OCI-LY1 (cell line): Measurements from ENCODE around the gene S1PR4.
"Not testable (repeated sequence)": the region's sequence is repeated elsewhere in the genome, so short reads cannot be mapped to it uniquely, and the experiment has no call there.

ENCODE experiments used
- H2AFZ ChIP-seq: fragments of 200-600 bp; sonication (generic), shearing (Covaris generic); 2 replicates; pipeline ENCODE4 v1.6.0; 2014; ENCODE audit warnings: antibody characterized with exemption, mild to moderate bottlenecking, low read length
- H3F3A ChIP-seq: fragments of 200-600 bp; sonication (generic), shearing (Covaris generic); 2 replicates; pipeline ENCODE4 v1.6.0; 2014; ENCODE audit warnings: mild to moderate bottlenecking, antibody characterized with exemption, low read length, moderate library complexity; ENCODE audit not compliant: insufficient read depth
- H3K27ac ChIP-seq: fragments of 200-600 bp; sonication (generic); 2 replicates; pipeline ENCODE4 v1.5.1; 2014; ENCODE audit warnings: low read length, mixed run types, mild to moderate bottlenecking, low read depth; ENCODE audit not compliant: poor library complexity, severe bottlenecking
- H3K27me3 ChIP-seq: fragments of 200-600 bp; sonication (generic); 2 replicates; pipeline ENCODE4 v1.6.0; 2014; ENCODE audit warnings: antibody characterized with exemption, mild to moderate bottlenecking, low read length, moderate library complexity; ENCODE audit not compliant: insufficient read depth
- H3K36me3 ChIP-seq: fragments of 200-600 bp; sonication (generic); 2 replicates; pipeline ENCODE4 v1.6.1; 2014; ENCODE audit warnings: mild to moderate bottlenecking, antibody characterized with exemption, low read length, moderate library complexity, mixed read lengths; ENCODE audit not compliant: insufficient read depth
- H3K4me1 ChIP-seq: fragments of 200-600 bp; sonication (generic); 2 replicates; pipeline ENCODE4 v1.5.1; 2014; ENCODE audit warnings: mild to moderate bottlenecking, low read length, moderate library complexity; ENCODE audit not compliant: insufficient read depth, severe bottlenecking
- H3K4me2 ChIP-seq: fragments of 200-600 bp; sonication (generic), shearing (Covaris generic); 2 replicates; pipeline ENCODE4 v1.6.1; 2014; ENCODE audit warnings: low read length
- H3K4me3 ChIP-seq: fragments of 200-600 bp; sonication (generic); 2 replicates; pipeline ENCODE4 v1.5.1; 2014; ENCODE audit warnings: low read length, low read depth, mild to moderate bottlenecking, mixed read lengths; ENCODE audit not compliant: poor library complexity, severe bottlenecking
- H3K79me2 ChIP-seq: fragments of 200-600 bp; shearing (Covaris generic); 2 replicates; pipeline ENCODE4 v1.6.1; 2016; ENCODE audit warnings: mixed run types, low read length, mixed read lengths; ENCODE audit not compliant: insufficient read depth
- H3K9ac ChIP-seq: fragments of 200-600 bp; sonication (generic), shearing (Covaris generic); 2 replicates; pipeline ENCODE4 v1.6.1; 2014; ENCODE audit warnings: mild to moderate bottlenecking, low read length, mixed read lengths
- H3K9me2 ChIP-seq: fragments of 200-600 bp; sonication (generic), shearing (Covaris generic); 2 replicates; pipeline ENCODE4 v1.6.1; 2014; ENCODE audit warnings: low read depth, mild to moderate bottlenecking, low read length, mixed read lengths
- H3K9me3 ChIP-seq: fragments of 200-600 bp; shearing (Covaris generic); 2 replicates; pipeline ENCODE4 v1.6.1; 2014; ENCODE audit warnings: low read length, mixed read lengths
- H4K20me1 ChIP-seq: fragments of 200-600 bp; sonication (generic), shearing (Covaris generic); 2 replicates; pipeline ENCODE4 v1.6.0; 2016; ENCODE audit warnings: mild to moderate bottlenecking, low read length; ENCODE audit not compliant: insufficient read depth
- CTCF ChIP-seq: fragments of 200-600 bp; sonication (generic), shearing (Covaris generic); IDR thresholded peaks from 2 replicates; pipeline ENCODE4 v1.5.1; 2017; ENCODE audit warnings: mild to moderate bottlenecking, antibody characterized with exemption, low read length, moderate library complexity, mixed read lengths
- EZH2 ChIP-seq: fragments of 200-600 bp; sonication (generic), shearing (Covaris generic); IDR thresholded peaks from 2 replicates; pipeline ENCODE4 v1.8.0; 2017; ENCODE audit warnings: borderline replicate concordance, mixed run types, mild to moderate bottlenecking, antibody characterized with exemption, low read length, moderate library complexity, mixed read lengths

S1PR4 gene

DNA sequence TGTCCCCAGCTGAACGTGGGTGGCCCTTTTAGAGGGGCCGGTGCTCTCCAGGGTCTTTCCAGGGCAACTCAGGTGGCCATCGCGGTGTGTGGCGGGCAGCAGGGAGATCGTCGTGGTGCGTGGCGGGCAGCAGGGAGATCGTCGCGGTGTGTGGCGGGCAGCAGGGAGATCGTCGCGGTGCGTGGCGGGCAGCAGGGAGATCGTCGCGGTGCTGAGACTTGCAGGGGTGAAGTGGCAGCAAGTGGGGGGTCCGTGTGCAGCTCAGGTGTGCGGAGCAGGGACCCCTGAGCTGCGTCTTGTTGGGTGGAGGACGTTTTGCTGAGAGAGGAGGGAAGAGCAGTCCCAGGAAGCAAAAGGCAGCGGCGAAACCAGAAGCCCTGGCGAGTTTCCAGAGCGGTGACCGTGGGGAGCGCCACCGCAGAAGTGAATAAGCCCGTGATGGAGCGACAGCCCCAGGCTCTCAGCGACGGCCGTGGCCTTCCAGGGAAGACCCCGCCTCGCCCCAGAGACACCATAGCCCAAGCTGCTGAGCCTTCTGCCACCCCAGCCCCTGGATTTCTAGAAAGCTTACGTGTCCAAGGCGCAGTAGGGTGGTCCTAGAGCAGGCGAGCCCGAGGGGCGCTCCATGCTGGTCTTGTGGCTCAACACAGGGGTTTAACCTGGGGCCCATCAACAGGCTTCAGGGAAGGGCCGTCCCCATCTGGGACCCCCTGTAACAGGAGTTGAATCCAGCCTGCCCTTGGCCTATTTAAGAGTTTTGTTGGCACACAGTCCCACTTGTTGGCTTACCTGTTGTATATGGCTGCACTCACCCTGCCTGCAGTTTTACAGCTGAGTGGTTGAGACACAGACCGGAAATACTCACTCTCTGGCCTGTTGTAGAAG is 12.6 kb downstream of the S1PR4 start:
- TF ChIP-seq EZH2 (no peak), CTCF (no peak)

GRCh38 chr19:3191806-3192104 is 13.2 kb downstream of the S1PR4 start:
- not testable (repeated sequence) for H3K9me2 ChIP-seq, H3K27me3 ChIP-seq, H3F3A ChIP-seq, H4K20me1 ChIP-seq, H3K9me3 ChIP-seq, H3K27ac ChIP-seq, H2AFZ ChIP-seq, H3K9ac ChIP-seq, H3K4me3 ChIP-seq, H3K4me2 ChIP-seq
- H3K36me3 ChIP-seq = peaks cover 46% of the 10 kb centered on the region
- peaks cover 27% of the 10 kb centered on the region for H3K79me2 ChIP-seq
- H3K4me1 ChIP-seq = peaks cover 13% of the 10 kb centered on the region

More for the DNA sequence above, 12.6 kb downstream of the S1PR4 start:
- peaks cover 40% of the 10 kb centered on the region for H3K36me3 ChIP-seq
- H3K4me2 ChIP-seq = no peak overlapping the region
- no peak overlapping the region for H3K4me3 ChIP-seq
- H3K4me1 ChIP-seq = peaks cover 17% of the 10 kb centered on the region
- peaks cover 33% of the 10 kb centered on the region for H3K79me2 ChIP-seq
- no peaks in the 10 kb centered on the region for H3K9me3 ChIP-seq
- no peak overlapping the region for H3K9ac ChIP-seq
- H2AFZ ChIP-seq = no peak overlapping the region
- H3K9me2 ChIP-seq = no peaks in the 10 kb centered on the region
- H3K27ac ChIP-seq = no peak overlapping the region
- H4K20me1 ChIP-seq = no peaks in the 10 kb centered on the region
- no peaks in the 10 kb centered on the region for H3F3A ChIP-seq
- H3K27me3 ChIP-seq = no peaks in the 10 kb centered on the region

GRCh38 chr19:3192228-3192635 is 13.7 kb downstream of the S1PR4 start:
- no peaks in the 10 kb centered on the region for H3K9me2 ChIP-seq
- H2AFZ ChIP-seq = no peak overlapping the region
- no peak overlapping the region for H3K4me3 ChIP-seq
- no peak for TF ChIP-seq CTCF
- no peak for TF ChIP-seq EZH2
- H3K4me2 ChIP-seq = no peak overlapping the region
- no peak overlapping the region for H3K27ac ChIP-seq
- H4K20me1 ChIP-seq = no peaks in the 10 kb centered on the region
- no peaks in the 10 kb centered on the region for H3K9me3 ChIP-seq
- H3K9ac ChIP-seq = no peak overlapping the region
- peaks cover 50% of the 10 kb centered on the region for H3K36me3 ChIP-seq
- H3F3A ChIP-seq = no peaks in the 10 kb centered on the region
- H3K27me3 ChIP-seq = no peaks in the 10 kb centered on the region
- peaks cover 22% of the 10 kb centered on the region for H3K79me2 ChIP-seq
- H3K4me1 ChIP-seq = peaks cover 8% of the 10 kb centered on the region

DNA sequence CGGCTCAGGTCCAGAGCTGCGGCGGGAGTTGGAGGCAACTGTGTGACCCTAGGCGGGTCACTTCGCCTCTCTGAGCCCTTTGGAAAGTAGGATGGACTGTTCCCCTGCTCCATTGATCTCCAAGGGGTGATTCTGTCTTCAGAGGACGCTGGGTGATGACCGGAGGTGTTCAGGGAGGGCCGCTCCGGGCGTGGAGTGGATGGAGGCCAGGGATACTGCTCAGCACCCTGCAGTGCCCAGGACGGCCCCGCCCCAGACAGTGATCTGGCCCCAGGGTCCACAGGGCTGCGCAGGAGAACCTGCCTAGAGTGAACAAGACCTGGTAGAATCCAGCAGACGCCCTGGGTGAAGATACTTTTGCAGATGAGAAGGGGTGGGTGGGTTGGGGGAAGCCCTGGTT is 14.1 kb downstream of the S1PR4 start:
- no peaks in the 10 kb centered on the region for H3F3A ChIP-seq
- no peak overlapping the region for H2AFZ ChIP-seq
- no peaks in the 10 kb centered on the region for H4K20me1 ChIP-seq
- no peaks in the 10 kb centered on the region for H3K9me3 ChIP-seq
- H3K9me2 ChIP-seq = no peaks in the 10 kb centered on the region
- TF ChIP-seq EZH2 (no peak), CTCF (no peak)
- no peak overlapping the region for H3K4me2 ChIP-seq
- peaks cover 49% of the 10 kb centered on the region for H3K36me3 ChIP-seq
- no peaks in the 10 kb centered on the region for H3K27me3 ChIP-seq
- no peak overlapping the region for H3K27ac ChIP-seq
- H3K4me1 ChIP-seq = peaks cover 3% of the 10 kb centered on the region
- no peak overlapping the region for H3K4me3 ChIP-seq
- H3K79me2 ChIP-seq = peaks cover 18% of the 10 kb centered on the region
- no peak overlapping the region for H3K9ac ChIP-seq
